Adrenal gland (tissue), 12 donors: ENCODE results near the gene CST9L. TPM values are rescaled to one million over a fixed set of nuclear protein-coding genes. Genes with fewer than 3 reads are reported as not detected.

Source experiments
- DNase-seq, 7 donors: peaks; one replicate each; pipeline ENCODE4 v3.0.0-alpha.2; 2019 to 2020
- H3K27ac ChIP-seq, 5 donors: fragments of 200-600 bp; sonication (generic) in 4 of 5; 1 replicate in 3 of 5; 2 replicates in 2 of 5; pipeline versions ENCODE4 v1.5.1 to v1.8.0; 2016 to 2020; ENCODE audit warnings: mild to moderate bottlenecking in 1 of 5
- H3K27me3 ChIP-seq: fragments of 200-600 bp; 2 replicates; pipeline ENCODE4 v1.8.0; 2021
- H3K36me3 ChIP-seq, 2 donors: fragments of 200-600 bp; replicated peaks in 1 of 2; 1 replicate in 1 of 2; 2 replicates in 1 of 2; pipeline versions ENCODE4 v1.5.1 to v1.8.0; 2018 to 2022
- H3K4me1 ChIP-seq, 2 donors: fragments of 200-600 bp; replicated peaks in 1 of 2; 1 replicate in 1 of 2; 2 replicates in 1 of 2; pipeline versions ENCODE4 v1.5.1 to v1.8.0; 2018 to 2021
- H3K4me3 ChIP-seq, 4 donors: fragments of 200-600 bp; sonication (generic) in 3 of 4; one replicate each; pipeline ENCODE4 v1.5.1; 2016 to 2018
- H3K9me3 ChIP-seq, 3 donors: fragments of 200-600 bp; sonication (generic) in 1 of 3; replicated peaks in 1 of 3; 1 replicate in 2 of 3; 2 replicates in 1 of 3; pipeline versions ENCODE4 v1.5.1 to v1.8.0; 2016 to 2021
- CTCF ChIP-seq, 6 experiments: fragments of 450-650 bp in 4 of 6; fragments of 200-600 bp in 2 of 6; sonication (generic) in 1 of 6; IDR thresholded peaks; 1 replicate in 5 of 6; 2 replicates in 1 of 6; pipeline versions ENCODE4 v1.5.1 to v1.8.0; 2016 to 2021; ENCODE audit warnings: antibody characterized with exemption in 6 of 6, mild to moderate bottlenecking in 2 of 6, moderate library complexity in 1 of 6
- POLR2A ChIP-seq, 2 donors: fragments of 450-650 bp; IDR thresholded peaks; one replicate each; pipeline ENCODE4 v1.6.1; 2017; ENCODE audit warnings: antibody characterized with exemption in 2 of 2, mild to moderate bottlenecking in 2 of 2, moderate library complexity in 1 of 2
- WGBS, 4 donors: extraction: QIAGEN DNeasy Blood & Tissue Kit in 2 of 4; methylation state at CpG; one replicate each; pipeline versions ENCODE4 v1.1.5 to v1.1.7; 2013 to 2017; 5-methylcytosine and 5-hydroxymethylcytosine counted together
- intact Hi-C, 2 donors: fragments of 100-400 bp; cut with DNase I; formaldehyde crosslinking; loops; one replicate each; pipeline versions ENCODE4 v1.14.1 to v1.15.0; 2022 to 2023
- polyA plus RNA-seq, 3 donors: library from polyadenylated mRNA; stranded (reverse); fragments of 200-250 nt in 2 of 3; fragments of 350-450 nt in 1 of 3; fragmentation: Illumina TruSeq in 1 of 3; extraction: RNeasy Lipid Tissue Mini Kit (QIAGEN cat#74804) in 1 of 3; gene quantifications; one replicate each; pipeline ENCODE4 v1.2.3, GENCODE V29; 2013 to 2014
- total RNA-seq, 9 donors: library from RNA; depleted of rRNA in 4 of 9; stranded (reverse); fragments of >200 nt in 4 of 9; fragments of 120-200 nt in 1 of 9; fragmentation: NEBNext Ultra II Directional in 1 of 9; extraction: Animal tissue kit (Norgen Biotek cat#: 25700) in 1 of 9; gene quantifications; one replicate each; pipeline versions ENCODE4 v1.1.0 to v1.2.4, GENCODE V29; 2013 to 2023
- donor health status: healthy with polysubstance abuse.
- donor health status: Bipolar disorder and iron deficiency.
- donor health status: DM: yes; HTN: yes; CAD: no.
- donor health status: DM: no; HTN: no; CAD: no.
- donor health status: DM: no; HTN: no; CAD: no.
- donor health status: DM: yes; HTN: yes; CAD: no.

Gene CST9L
- total and polyA plus RNA-seq, 12 donors: not detected

DNA sequence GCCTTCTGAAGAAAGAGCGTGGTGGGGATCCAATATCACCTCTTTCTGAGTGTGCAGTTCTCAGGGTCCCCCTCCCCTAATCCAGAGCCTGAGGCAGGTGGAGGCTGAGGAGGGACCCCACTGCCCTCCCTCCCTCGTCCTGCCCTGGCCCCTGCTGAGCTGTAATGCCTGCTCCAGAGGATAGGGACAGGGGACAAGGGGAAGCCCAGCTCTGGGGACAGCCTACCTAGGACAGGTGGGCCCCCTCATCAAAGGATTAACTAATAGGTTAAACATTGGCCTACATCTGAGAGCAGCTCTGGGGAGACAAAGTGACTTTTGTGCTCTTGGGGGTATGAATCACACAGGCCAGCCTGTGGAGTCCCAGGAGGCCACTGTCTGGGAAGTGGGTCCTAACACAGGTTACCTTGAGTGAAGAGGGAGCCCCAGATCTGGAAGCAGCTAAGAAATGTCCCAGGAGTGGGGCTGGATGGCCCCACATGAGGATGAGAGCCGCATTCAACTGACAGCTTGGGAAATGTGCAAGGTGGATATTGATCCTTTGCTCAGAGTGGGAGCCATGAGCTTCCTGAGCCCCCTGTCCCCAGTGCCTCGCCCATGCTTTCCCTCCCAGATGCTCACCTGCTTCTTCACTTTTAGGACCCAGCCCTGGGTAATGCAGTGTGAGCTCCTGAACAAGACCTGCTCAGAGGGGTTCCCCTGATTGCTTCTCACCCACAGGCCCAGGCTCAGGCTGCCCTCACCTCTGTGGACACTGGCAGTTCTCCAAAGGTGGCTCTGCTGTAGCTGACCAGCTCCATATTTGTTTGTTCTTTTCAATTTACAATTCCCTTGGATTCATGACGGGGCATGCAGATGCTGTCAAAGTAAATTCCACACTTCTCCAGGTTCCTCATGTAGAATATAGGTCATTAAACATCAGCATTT is 17.8 kb upstream of the CST9L start:
- intact Hi-C loops: no loop called here
- no peak for TF ChIP-seq POLR2A (IDR thresholded peaks at IDR 0.05)
- TF ChIP-seq CTCF (IDR thresholded peaks at IDR 0.05): no peak
- no peak overlapping the region for H3K4me3 ChIP-seq
- no peaks in the 10 kb centered on the region for H3K36me3 ChIP-seq
- H3K27me3 ChIP-seq: no peaks in the 10 kb centered on the region
- H3K4me1 ChIP-seq: no peaks in the 10 kb centered on the region
- DNase-seq: no peak
- no peak overlapping the region for H3K27ac ChIP-seq
- H3K9me3 ChIP-seq: no peaks in the 10 kb centered on the region
- WGBS, 4 donors: 78 to 87% (median 84%) methylated on average over 5 of the region's 5 CpGs

DNA sequence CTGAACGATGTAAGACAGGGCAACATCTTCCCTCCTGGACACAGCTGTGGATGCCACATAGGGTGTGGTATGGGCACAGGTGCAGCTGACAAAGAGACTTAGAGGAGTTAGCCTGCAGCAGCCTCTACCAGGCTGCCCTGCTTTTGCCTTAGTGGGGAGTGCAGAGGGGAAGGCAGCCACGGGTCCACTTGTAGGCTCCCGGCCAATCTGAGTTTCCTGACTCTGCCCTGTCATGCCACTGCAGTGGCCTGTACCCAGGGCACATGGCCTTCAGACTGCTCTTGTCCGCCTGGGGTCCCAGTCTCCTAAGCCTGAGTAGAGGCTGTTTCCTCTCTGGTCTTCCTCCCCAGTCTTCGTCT is 17.1 kb upstream of the CST9L start:
- TF ChIP-seq CTCF (IDR thresholded peaks at IDR 0.05): no peak
- no peak for TF ChIP-seq POLR2A (IDR thresholded peaks at IDR 0.05)
- intact Hi-C loops: no loop called here
- Histone ChIP-seq H3K9me3 (no peaks in the 10 kb centered on the region), H3K36me3 (no peaks in the 10 kb centered on the region), H3K4me1 (no peaks in the 10 kb centered on the region), H3K27ac (no peak overlapping the region), H3K27me3 (no peaks in the 10 kb centered on the region), H3K4me3 (no peak overlapping the region)
- no peak for DNase-seq
- WGBS, 4 donors: 71 to 87% (median 79%) methylated on average over 5 of the region's 5 CpGs

- TF ChIP-seq CTCF (IDR thresholded peaks at IDR 0.05) (no peak), POLR2A (IDR thresholded peaks at IDR 0.05) (no peak)
- no peak for DNase-seq
These were observed 16.3 kb upstream of the CST9L start for GRCh38 chr20:23584434-23585199.

DNA sequence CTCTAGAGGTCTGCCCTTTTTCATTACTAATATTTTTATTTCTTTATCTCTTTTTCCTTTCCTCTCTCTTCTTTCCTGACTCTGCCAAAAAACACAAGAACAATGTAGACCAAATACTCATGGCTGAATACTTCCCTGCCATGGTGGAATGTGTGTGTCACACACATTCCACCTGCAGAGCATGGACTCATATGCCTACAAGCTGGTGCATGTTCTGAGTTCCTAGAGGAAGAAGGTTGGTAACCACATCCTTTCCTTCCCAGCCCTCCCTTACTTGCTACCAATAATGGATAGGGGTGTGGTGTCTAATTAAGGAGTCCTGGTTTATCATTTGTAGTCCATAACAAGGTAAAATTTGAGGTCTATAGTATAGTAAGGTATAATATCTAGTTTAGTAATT is 15.2 kb upstream of the CST9L start:
- DNase-seq: no peak
- Histone ChIP-seq H3K27me3 (no peaks in the 10 kb centered on the region), H3K4me3 (no peak overlapping the region), H3K9me3 (no peaks in the 10 kb centered on the region), H3K27ac (no peak overlapping the region), H3K4me1 (no peaks in the 10 kb centered on the region), H3K36me3 (no peaks in the 10 kb centered on the region)
- intact Hi-C loops: no loop called here
- no peak for TF ChIP-seq POLR2A (IDR thresholded peaks at IDR 0.05)
- TF ChIP-seq CTCF (IDR thresholded peaks at IDR 0.05): no peak

More at GRCh38 chr20:23584434-23585199, 16.3 kb upstream of the CST9L start:
- Histone ChIP-seq H3K9me3 (no peaks in the 10 kb centered on the region), H3K36me3 (no peaks in the 10 kb centered on the region), H3K4me3 (no peak overlapping the region), H3K4me1 (no peaks in the 10 kb centered on the region), H3K27ac (no peak overlapping the region), H3K27me3 (no peaks in the 10 kb centered on the region)
- intact Hi-C loops: no loop called here
- WGBS, 4 donors: 58 to 66% (median 59%) methylated on average over 3 to 5 of the region's 5 CpGs
